Loucy (cell line): ENCODE measurements around the gene TRIM46.

ENCODE experiments used
- H2AFZ ChIP-seq: fragments of 200-600 bp; sonication (generic); 2 replicates; pipeline ENCODE4 v1.6.0; 2016; ENCODE audit warnings: antibody characterized with exemption, mild to moderate bottlenecking, low read length, moderate library complexity
- H3F3A ChIP-seq: fragments of 200-600 bp; 2 replicates; pipeline ENCODE4 v1.6.0; 2016; ENCODE audit warnings: antibody characterized with exemption, low read depth, mild to moderate bottlenecking
- H3K27me3 ChIP-seq: fragments of 200-600 bp; sonication (generic); 2 replicates; pipeline ENCODE4 v1.6.1; 2014; ENCODE audit warnings: low read length, mild to moderate bottlenecking; ENCODE audit not compliant: insufficient read depth, poor library complexity, severe bottlenecking
- H3K36me3 ChIP-seq: fragments of 200-600 bp; sonication (generic); 2 replicates; pipeline ENCODE4 v1.6.1; 2016; ENCODE audit warnings: low read length; ENCODE audit not compliant: insufficient read depth
- H3K4me1 ChIP-seq: fragments of 200-600 bp; sonication (generic); 2 replicates; pipeline ENCODE4 v1.5.1; 2014; ENCODE audit warnings: low read length, mild to moderate bottlenecking; ENCODE audit not compliant: insufficient read depth, poor library complexity, severe bottlenecking
- H3K4me2 ChIP-seq: fragments of 200-600 bp; sonication (generic); 2 replicates; pipeline ENCODE4 v1.6.0; 2014; ENCODE audit warnings: antibody characterized with exemption, low read length, low read depth, mild to moderate bottlenecking; ENCODE audit not compliant: poor library complexity, severe bottlenecking
- H3K4me3 ChIP-seq: fragments of 200-600 bp; sonication (generic); 2 replicates; pipeline ENCODE4 v1.5.1; 2014; ENCODE audit warnings: low read length, mild to moderate bottlenecking, mixed read lengths; ENCODE audit not compliant: poor library complexity, severe bottlenecking
- H3K79me2 ChIP-seq: fragments of 200-600 bp; sonication (generic); 2 replicates; pipeline ENCODE4 v1.6.1; 2014; ENCODE audit warnings: low read length; ENCODE audit not compliant: insufficient read depth
- H3K9ac ChIP-seq: fragments of 200-600 bp; sonication (generic); 2 replicates; pipeline ENCODE4 v1.6.0; 2014; ENCODE audit warnings: mild to moderate bottlenecking, low read depth, low read length, moderate library complexity; ENCODE audit not compliant: poor library complexity, severe bottlenecking
- H3K9me2 ChIP-seq: fragments of 200-600 bp; sonication (generic); replicated peaks from 2 replicates; pipeline ENCODE4 v1.6.1; 2016; ENCODE audit warnings: low read depth, low read length, mixed read lengths
- H3K9me3 ChIP-seq: fragments of 200-600 bp; sonication (generic); 2 replicates; pipeline ENCODE4 v1.6.1; 2014; ENCODE audit warnings: mild to moderate bottlenecking, antibody characterized with exemption, low read length, low read depth; ENCODE audit not compliant: insufficient read depth
- H4K20me1 ChIP-seq: fragments of 200-600 bp; sonication (generic); 2 replicates; pipeline ENCODE4 v1.6.0; 2014; ENCODE audit warnings: antibody characterized with exemption, low read length, mild to moderate bottlenecking; ENCODE audit not compliant: insufficient read depth, poor library complexity, severe bottlenecking
- CTCF ChIP-seq: fragments of 200-600 bp; sonication (generic); conservative IDR thresholded peaks from 2 replicates; pipeline ENCODE4 v1.5.1; 2014; ENCODE audit warnings: mild to moderate bottlenecking, antibody characterized with exemption, low read length
- EZH2phosphoT487 ChIP-seq: fragments of 200-600 bp; IDR thresholded peaks from 2 replicates; pipeline ENCODE4 v1.6.1; 2018; ENCODE audit warnings: antibody characterized with exemption, mild to moderate bottlenecking, moderate library complexity, borderline replicate concordance

Gene TRIM46

GRCh38 chr1:155182052-155182550 is 8.5 kb downstream of the TRIM46 start:
- Histone ChIP-seq H3K9me2 (no peaks in the 10 kb centered on the region), H3K9me3 (no peaks in the 10 kb centered on the region), H3K4me3 (no peak overlapping the region), H3K9ac (no peak overlapping the region), H3K4me1 (peaks cover under 1% of the 10 kb centered on the region), H4K20me1 (no peaks in the 10 kb centered on the region), H3K36me3 (no peaks in the 10 kb centered on the region), H3K79me2 (no peaks in the 10 kb centered on the region), H3K27me3 (no peaks in the 10 kb centered on the region), H3F3A (no peaks in the 10 kb centered on the region), H2AFZ (no peak overlapping the region), H3K4me2 (no peak overlapping the region)
- TF ChIP-seq EZH2phosphoT487 (no peak), CTCF (no peak)

DNA sequence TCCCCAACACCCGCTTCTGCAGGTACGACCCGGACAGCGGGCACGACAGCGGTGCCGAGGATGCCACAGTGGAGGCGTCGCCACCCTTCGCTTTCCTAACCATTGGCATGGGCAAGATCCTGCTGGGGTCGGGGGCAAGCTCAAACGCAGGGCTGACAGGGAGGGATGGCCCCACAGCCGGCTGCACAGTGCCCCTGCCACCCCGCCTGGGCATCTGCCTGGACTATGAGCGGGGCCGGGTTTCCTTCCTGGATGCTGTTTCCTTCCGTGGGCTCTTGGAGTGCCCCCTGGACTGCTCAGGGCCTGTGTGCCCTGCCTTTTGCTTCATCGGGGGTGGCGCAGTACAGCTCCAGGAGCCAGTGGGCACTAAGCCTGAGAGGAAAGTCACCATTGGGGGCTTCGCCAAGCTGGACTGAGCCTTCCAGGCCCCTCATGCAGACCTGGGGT is 10.1 kb downstream of the TRIM46 start:
- Histone ChIP-seq H2AFZ (no peak overlapping the region), H3K27me3 (no peaks in the 10 kb centered on the region), H3K4me3 (no peak overlapping the region), H3K4me1 (no peaks in the 10 kb centered on the region), H3K9me2 (no peaks in the 10 kb centered on the region), H4K20me1 (no peaks in the 10 kb centered on the region), H3K79me2 (no peaks in the 10 kb centered on the region), H3K4me2 (no peak overlapping the region), H3K36me3 (no peaks in the 10 kb centered on the region), H3K9ac (no peak overlapping the region), H3K9me3 (no peaks in the 10 kb centered on the region), H3F3A (no peaks in the 10 kb centered on the region)
- TF ChIP-seq EZH2phosphoT487, result no peak
- TF ChIP-seq CTCF, result no peak

- Histone ChIP-seq H2AFZ (no peak overlapping the region), H3K79me2 (no peaks in the 10 kb centered on the region), H3K4me2 (no peak overlapping the region)
Observed at GRCh38 chr1:155184351-155184811, 10.7 kb downstream of the TRIM46 start.

More at GRCh38 chr1:155184351-155184811, 10.7 kb downstream of the TRIM46 start:
- Histone ChIP-seq H4K20me1 (no peaks in the 10 kb centered on the region), H3F3A (no peaks in the 10 kb centered on the region), H3K36me3 (no peaks in the 10 kb centered on the region), H3K9me3 (no peaks in the 10 kb centered on the region), H3K4me3 (no peak overlapping the region), H3K9ac (no peak overlapping the region), H3K4me1 (no peaks in the 10 kb centered on the region), H3K27me3 (no peaks in the 10 kb centered on the region), H3K9me2 (no peaks in the 10 kb centered on the region)
- TF ChIP-seq CTCF, result no peak
- TF ChIP-seq EZH2phosphoT487, result no peak
